ENCODE measurements around the gene PTPN6.
A peak's percentile ranks its signal among the peaks of the same experiment; 100 is the strongest.

PTPN6 gene

GRCh38 chr12:6942331-6942665, 8.9 kb upstream of the PTPN6 start:
- no peak for DNase-seq

GRCh38 chr12:6943389-6943721, 7.8 kb upstream of the PTPN6 start:
- peak; percentile 94 for DNase-seq

- DNase-seq, result peak; percentile 94
These were observed 7.3 kb upstream of the PTPN6 start, which contains the start of the genes C12orf57 and RNU7-1 for GRCh38 chr12:6943722-6944380. Gene C12orf57 (plus strand): TSS chr12:6944022. CDS start chr12:6944122, 100 bp downstream. Gene RNU7-1 (plus strand): TSS chr12:6943816.

GRCh38 chr12:6944381-6945186, 6.6 kb upstream of the PTPN6 start:
- DNase-seq, result peak; percentile 91

GRCh38 chr12:6945613-6946012, 5.5 kb upstream of the PTPN6 start:
- no peak for DNase-seq

- no peak for DNase-seq
These were observed 4.9 kb upstream of the PTPN6 start for GRCh38 chr12:6946033-6946919.

GRCh38 chr12:6946920-6947374, 4.2 kb upstream of the PTPN6 start:
- DNase-seq, result no peak

GRCh38 chr12:6947615-6948014, 3.5 kb upstream of the PTPN6 start:
- no peak for DNase-seq

- DNase-seq, result no peak
These were observed 2.1 kb upstream of the PTPN6 start for GRCh38 chr12:6948873-6949594.

- no peak for DNase-seq
These were observed 755 bp upstream of the PTPN6 start for GRCh38 chr12:6950401-6950801.

- no peak for DNase-seq
These were observed 480 bp downstream of the PTPN6 start for GRCh38 chr12:6951551-6952120.

GRCh38 chr12:6952121-6952862, 1.1 kb downstream of the PTPN6 start:
- no peak for DNase-seq

- no peak for DNase-seq
These were observed 1.8 kb downstream of the PTPN6 start for GRCh38 chr12:6952863-6953441.

- DNase-seq, result peak; percentile 46
These were observed 2.5 kb downstream of the PTPN6 start for GRCh38 chr12:6953442-6954315.

GRCh38 chr12:6954316-6955107, 3.4 kb downstream of the PTPN6 start:
- no peak for DNase-seq

GRCh38 chr12:6955108-6956020, 4.2 kb downstream of the PTPN6 start:
- no peak for DNase-seq

GRCh38 chr12:6956021-6956727, 5.0 kb downstream of the PTPN6 start:
- DNase-seq, result no peak

Measured in midbrain (tissue), 1 donor.